Neural crest cell (in vitro differentiated cells): ENCODE measurements around the gene USB1. TPM values are rescaled to one million over a fixed set of nuclear protein-coding genes. Genes with fewer than 3 reads are reported as not detected.
"Not testable (repeated sequence)": the region's sequence is repeated elsewhere in the genome, so short reads cannot be mapped to it uniquely, and the experiment has no call there.

ENCODE experiments used
- DNase-seq: peaks from one replicate; pipeline ENCODE4 v3.0.0; 2021; ENCODE audit warnings: low read depth, mixed read lengths, low spot score
- H3K27ac Mint-ChIP-seq: one replicate; pipeline ENCODE4 v1.8.0; 2021; ENCODE audit warnings: mild to moderate bottlenecking, mixed read lengths; ENCODE audit not compliant: unreplicated experiment
- H3K27me3 Mint-ChIP-seq: 2 replicates; pipeline ENCODE4 v1.8.0; 2021; ENCODE audit warnings: low read depth, mild to moderate bottlenecking, mixed read lengths
- H3K36me3 Mint-ChIP-seq: 2 replicates; pipeline ENCODE4 v1.8.0; 2021; ENCODE audit warnings: low read depth, mild to moderate bottlenecking, mixed read lengths
- H3K4me1 Mint-ChIP-seq: 2 replicates; pipeline ENCODE4 v1.8.0; 2021; ENCODE audit warnings: mixed read lengths
- H3K4me3 Mint-ChIP-seq: one replicate; pipeline ENCODE4 v1.8.0; 2021; ENCODE audit warnings: mild to moderate bottlenecking, mixed read lengths
- H3K9me3 Mint-ChIP-seq: 2 replicates; pipeline ENCODE4 v1.8.0; 2021; ENCODE audit warnings: mixed read lengths
- CTCF ChIP-seq: fragments of 200-600 bp; sonication (generic); conservative IDR thresholded peaks from 2 replicates; pipeline ENCODE4 v1.5.0; 2021; ENCODE audit warnings: antibody characterized with exemption, mild to moderate bottlenecking
- total RNA-seq: library from RNA; stranded (reverse); gene quantifications from 2 replicates; pipeline ENCODE4 v1.2.1, GENCODE V29; 2021

Gene USB1
- total RNA-seq, 1 donor from 2014 or later, result 74.8 TPM

GRCh38 chr16:57977418-57978069 lies 23.7 kb upstream of the USB1 start:
- Mint-ChIP-seq H3K27me3 (peaks cover 5% of the 10 kb centered on the region), H3K36me3 (no peaks in the 10 kb centered on the region), H3K4me3 (no peak overlapping the region), H3K4me1 (peaks cover 9% of the 10 kb centered on the region), H3K9me3 (no peaks in the 10 kb centered on the region), H3K27ac (no peak overlapping the region)
- DNase-seq, result no peak
- TF ChIP-seq CTCF, result no peak

- H3K4me3 Mint-ChIP-seq, H3K27me3 Mint-ChIP-seq, H3K4me1 Mint-ChIP-seq, DNase-seq, H3K9me3 Mint-ChIP-seq, H3K27ac Mint-ChIP-seq, H3K36me3 Mint-ChIP-seq: not testable (repeated sequence)
Observed at GRCh38 chr16:57978070-57978465, 23.1 kb upstream of the USB1 start.

- peak overlapping the region; percentile 12 for H3K27ac Mint-ChIP-seq
- DNase-seq, result no peak
- no peaks in the 10 kb centered on the region for H3K9me3 Mint-ChIP-seq
- peaks cover 10% of the 10 kb centered on the region for H3K27me3 Mint-ChIP-seq
- no peaks in the 10 kb centered on the region for H3K36me3 Mint-ChIP-seq
- TF ChIP-seq CTCF, result no peak
- peaks cover 9% of the 10 kb centered on the region for H3K4me1 Mint-ChIP-seq
- no peak overlapping the region for H3K4me3 Mint-ChIP-seq
Observed at GRCh38 chr16:57979006-57979585, 22.1 kb upstream of the USB1 start.

GRCh38 chr16:57981636-57982035 lies 19.6 kb upstream of the USB1 start:
- Mint-ChIP-seq H3K36me3 (no peaks in the 10 kb centered on the region), H3K4me3 (no peak overlapping the region), H3K27ac (no peak overlapping the region), H3K4me1 (peaks cover 8% of the 10 kb centered on the region), H3K27me3 (peaks cover 35% of the 10 kb centered on the region), H3K9me3 (no peaks in the 10 kb centered on the region)
- no peak for TF ChIP-seq CTCF
- DNase-seq, result no peak

GRCh38 chr16:57982385-57982784 lies 18.8 kb upstream of the USB1 start:
- Mint-ChIP-seq H3K36me3 (no peaks in the 10 kb centered on the region), H3K4me1 (peaks cover 8% of the 10 kb centered on the region), H3K27ac (no peak overlapping the region), H3K4me3 (no peak overlapping the region), H3K9me3 (no peaks in the 10 kb centered on the region), H3K27me3 (peaks cover 42% of the 10 kb centered on the region)
- no peak for DNase-seq
- no peak for TF ChIP-seq CTCF

- H3K36me3 Mint-ChIP-seq, result no peaks in the 10 kb centered on the region
- peaks cover 54% of the 10 kb centered on the region for H3K27me3 Mint-ChIP-seq
- peaks cover 8% of the 10 kb centered on the region for H3K4me1 Mint-ChIP-seq
- H3K4me3 Mint-ChIP-seq, result peak overlapping the region; percentile 92
- peak; percentile 96 for DNase-seq
- no peaks in the 10 kb centered on the region for H3K9me3 Mint-ChIP-seq
- no peak for TF ChIP-seq CTCF
- H3K27ac Mint-ChIP-seq, result peak overlapping the region; percentile 50
Observed at GRCh38 chr16:57984443-57985203, 16.6 kb upstream of the USB1 start.
